HEK293 (cell line): ENCODE data around the gene KRT16.

Experiments used
- CTCF ChIA-PET: fragments of 350-600 bp; formaldehyde crosslinking; extraction: SDS; loops from one replicate; lab custom pipeline; 2021; ENCODE audit warnings: antibody characterized with exemption; lab: Yijun Ruan, JAX
- POLR2A ChIA-PET: fragments of 300-600 bp; formaldehyde crosslinking; extraction: SDS; loops from one replicate; lab custom pipeline; 2020; ENCODE audit warnings: antibody characterized with exemption, inconsistent platforms; lab: Yijun Ruan, JAX
- H3K27ac ChIP-seq: fragments of 200-500 bp; sonication (Bioruptor generic); 2 replicates; pipeline ENCODE4 v1.5.1; 2014; ENCODE audit warnings: low read depth, low read length, control low read depth, inconsistent platforms; ENCODE audit errors: extremely low read depth
- H3K36me3 ChIP-seq, 2 experiments: fragments of 200-500 bp in 1 of 2; sonication (Bioruptor generic) in 1 of 2; 1 replicate in 1 of 2; 2 replicates in 1 of 2; pipeline ENCODE4 v1.5.1; 2014 to 2017; ENCODE audit warnings: inconsistent platforms in 2 of 2, low read length in 2 of 2; ENCODE audit not compliant: control insufficient read depth in 2 of 2, insufficient read depth in 1 of 2
- H3K4me1 ChIP-seq: fragments of 200-500 bp; sonication (Bioruptor generic); 2 replicates; pipeline ENCODE4 v1.5.1; 2014; ENCODE audit warnings: mild to moderate bottlenecking, low read length, inconsistent platforms; ENCODE audit not compliant: control insufficient read depth, insufficient read depth
- H3K4me3 ChIP-seq: 2 replicates; pipeline ENCODE4 v1.5.1; 2011; ENCODE audit warnings: low read depth, mild to moderate bottlenecking, control low read depth, low read length, moderate library complexity
- H3K9me3 ChIP-seq: fragments of 200-500 bp; sonication (Bioruptor generic); 2 replicates; pipeline ENCODE4 v1.5.1; 2014; ENCODE audit warnings: low read depth, low read length, inconsistent platforms; ENCODE audit not compliant: control insufficient read depth, insufficient read depth
- AEBP2 ChIP-seq: fragments of 450-650 bp; formaldehyde crosslinking; IDR thresholded peaks from 2 replicates; pipeline ENCODE4 v1.5.1; 2016; ENCODE audit warnings: missing biosample characterization, missing genetic modification characterization, borderline replicate concordance
- EGR2 ChIP-seq: fragments of 450-650 bp; formaldehyde crosslinking; IDR thresholded peaks from 2 replicates; pipeline ENCODE4 v1.5.1; 2016; ENCODE audit warnings: low read depth, missing biosample characterization, missing genetic modification characterization
- GLIS2 ChIP-seq: fragments of 450-650 bp; formaldehyde crosslinking; IDR thresholded peaks from 2 replicates; pipeline ENCODE4 v1.5.1; 2016; ENCODE audit warnings: missing biosample characterization, missing genetic modification characterization
- KLF1 ChIP-seq: fragments of 450-650 bp; formaldehyde crosslinking; IDR thresholded peaks from 2 replicates; pipeline ENCODE4 v1.5.1; 2016; ENCODE audit warnings: missing biosample characterization, missing genetic modification characterization
- KLF17 ChIP-seq: fragments of 450-650 bp; formaldehyde crosslinking; IDR thresholded peaks from 2 replicates; pipeline ENCODE4 v1.5.1; 2016; ENCODE audit warnings: missing biosample characterization, missing genetic modification characterization
- PRDM4 ChIP-seq: fragments of 450-650 bp; formaldehyde crosslinking; IDR thresholded peaks from 2 replicates; pipeline ENCODE4 v1.5.1; 2017; ENCODE audit warnings: missing biosample characterization, missing genetic modification characterization
- ZBTB11 ChIP-seq: fragments of 450-650 bp; formaldehyde crosslinking; conservative IDR thresholded peaks from 2 replicates; pipeline ENCODE4 v1.5.1; 2016; ENCODE audit warnings: low read depth, missing biosample characterization, missing genetic modification characterization
- ZBTB17 ChIP-seq: fragments of 450-650 bp; formaldehyde crosslinking; IDR thresholded peaks from 2 replicates; pipeline ENCODE4 v1.5.1; 2016; ENCODE audit warnings: missing biosample characterization, missing genetic modification characterization
- ZBTB20 ChIP-seq: fragments of 450-650 bp; formaldehyde crosslinking; IDR thresholded peaks from 2 replicates; pipeline ENCODE4 v1.5.1; 2016; ENCODE audit warnings: missing biosample characterization, missing genetic modification characterization
- ZBTB48 ChIP-seq: fragments of 450-650 bp; formaldehyde crosslinking; IDR thresholded peaks from 2 replicates; pipeline ENCODE4 v1.5.1; 2016; ENCODE audit warnings: missing biosample characterization, missing genetic modification characterization
- ZFHX2 ChIP-seq: fragments of 450-650 bp; formaldehyde crosslinking; conservative IDR thresholded peaks from 2 replicates; pipeline ENCODE4 v1.5.1; 2016; ENCODE audit warnings: missing biosample characterization, missing genetic modification characterization
- ZNF138 ChIP-seq: fragments of 450-650 bp; formaldehyde crosslinking; IDR thresholded peaks from 2 replicates; pipeline ENCODE4 v1.5.1; 2016; ENCODE audit warnings: missing biosample characterization, missing genetic modification characterization, borderline replicate concordance
- ZNF24 ChIP-seq: fragments of 450-650 bp; formaldehyde crosslinking; IDR thresholded peaks from 2 replicates; pipeline ENCODE4 v1.5.1; 2016; ENCODE audit warnings: missing biosample characterization, missing genetic modification characterization
- ZNF501 ChIP-seq: fragments of 450-650 bp; formaldehyde crosslinking; IDR thresholded peaks from 2 replicates; pipeline ENCODE4 v1.5.1; 2016; ENCODE audit warnings: missing biosample characterization, missing genetic modification characterization
- ZNF600 ChIP-seq: fragments of 450-650 bp; formaldehyde crosslinking; IDR thresholded peaks from 2 replicates; pipeline ENCODE4 v1.5.1; 2016; ENCODE audit warnings: missing biosample characterization, missing genetic modification characterization
- ZNF624 ChIP-seq: fragments of 450-650 bp; formaldehyde crosslinking; IDR thresholded peaks from 2 replicates; pipeline ENCODE4 v1.5.1; 2017; ENCODE audit warnings: missing biosample characterization, missing genetic modification characterization
- ZNF701 ChIP-seq: fragments of 450-650 bp; formaldehyde crosslinking; IDR thresholded peaks from 2 replicates; pipeline ENCODE4 v1.5.1; 2016; ENCODE audit warnings: missing biosample characterization, missing genetic modification characterization
- TF ChIP-seq, protein P1 (sequence below): fragments of 450-650 bp; formaldehyde crosslinking; IDR thresholded peaks from 2 replicates; pipeline ENCODE4 v1.5.1; 2016; ENCODE audit warnings: missing biosample characterization, missing genetic modification characterization
- TF ChIP-seq, protein P2 (sequence below): fragments of 450-650 bp; formaldehyde crosslinking; IDR thresholded peaks from 2 replicates; pipeline ENCODE4 v1.5.1; 2017; ENCODE audit warnings: missing biosample characterization, missing genetic modification characterization

The KRT16 gene

DNA sequence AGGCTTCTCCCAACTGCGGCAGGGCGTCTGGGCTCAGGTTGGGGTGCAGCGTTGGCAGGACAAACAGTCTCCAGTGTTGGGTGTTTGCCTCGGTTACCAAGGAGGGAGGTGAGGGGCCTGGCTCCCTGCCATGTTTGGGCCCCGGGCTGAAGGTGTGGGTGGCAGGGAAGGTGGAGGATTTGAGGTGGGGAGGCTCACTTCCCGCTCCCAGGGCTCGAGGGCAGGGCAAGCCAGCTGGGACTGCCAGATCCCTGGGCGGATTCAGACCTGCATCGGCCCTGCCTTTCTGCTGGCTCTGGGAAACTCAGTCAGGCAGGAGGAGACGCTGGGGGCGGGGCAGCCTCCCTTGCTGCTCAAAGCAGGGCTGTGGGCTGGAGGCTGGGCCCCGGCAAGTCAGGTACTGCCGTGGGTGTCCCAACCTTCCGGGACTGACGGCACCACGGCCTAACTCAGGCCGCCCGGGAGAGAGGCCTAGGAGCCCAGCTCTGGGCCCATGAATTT, 43.1 kb upstream of the KRT16 start:
- H3K27ac ChIP-seq, result no peak overlapping the region
- CTCF ChIA-PET, result interaction anchor here (0.6 to 15.7 kb wide), 3 partner anchors 10 to 102 kb away, joined by 3 to 567 read pairs (median 416); no protein-coding TSS in a partner anchor

More for the DNA sequence above, 43.1 kb upstream of the KRT16 start:
- H3K4me3 ChIP-seq, result no peak overlapping the region
- H3K36me3 ChIP-seq, result no peaks in the 10 kb centered on the region
- H3K9me3 ChIP-seq, result no peaks in the 10 kb centered on the region
- H3K4me1 ChIP-seq, result no peaks in the 10 kb centered on the region; the same call in 1 of the 2 replicates
- 0 out of 2 replicates have a peak, but pooled peaks have one; percentile 24 for TF ChIP-seq ZBTB20 (tag by site-specific recombination)
- peak; percentile 97 for TF ChIP-seq KLF1 (tag by site-specific recombination)
- TF ChIP-seq KLF17 (tag by site-specific recombination), result peak; percentile 80
- TF ChIP-seq, protein P1, sequence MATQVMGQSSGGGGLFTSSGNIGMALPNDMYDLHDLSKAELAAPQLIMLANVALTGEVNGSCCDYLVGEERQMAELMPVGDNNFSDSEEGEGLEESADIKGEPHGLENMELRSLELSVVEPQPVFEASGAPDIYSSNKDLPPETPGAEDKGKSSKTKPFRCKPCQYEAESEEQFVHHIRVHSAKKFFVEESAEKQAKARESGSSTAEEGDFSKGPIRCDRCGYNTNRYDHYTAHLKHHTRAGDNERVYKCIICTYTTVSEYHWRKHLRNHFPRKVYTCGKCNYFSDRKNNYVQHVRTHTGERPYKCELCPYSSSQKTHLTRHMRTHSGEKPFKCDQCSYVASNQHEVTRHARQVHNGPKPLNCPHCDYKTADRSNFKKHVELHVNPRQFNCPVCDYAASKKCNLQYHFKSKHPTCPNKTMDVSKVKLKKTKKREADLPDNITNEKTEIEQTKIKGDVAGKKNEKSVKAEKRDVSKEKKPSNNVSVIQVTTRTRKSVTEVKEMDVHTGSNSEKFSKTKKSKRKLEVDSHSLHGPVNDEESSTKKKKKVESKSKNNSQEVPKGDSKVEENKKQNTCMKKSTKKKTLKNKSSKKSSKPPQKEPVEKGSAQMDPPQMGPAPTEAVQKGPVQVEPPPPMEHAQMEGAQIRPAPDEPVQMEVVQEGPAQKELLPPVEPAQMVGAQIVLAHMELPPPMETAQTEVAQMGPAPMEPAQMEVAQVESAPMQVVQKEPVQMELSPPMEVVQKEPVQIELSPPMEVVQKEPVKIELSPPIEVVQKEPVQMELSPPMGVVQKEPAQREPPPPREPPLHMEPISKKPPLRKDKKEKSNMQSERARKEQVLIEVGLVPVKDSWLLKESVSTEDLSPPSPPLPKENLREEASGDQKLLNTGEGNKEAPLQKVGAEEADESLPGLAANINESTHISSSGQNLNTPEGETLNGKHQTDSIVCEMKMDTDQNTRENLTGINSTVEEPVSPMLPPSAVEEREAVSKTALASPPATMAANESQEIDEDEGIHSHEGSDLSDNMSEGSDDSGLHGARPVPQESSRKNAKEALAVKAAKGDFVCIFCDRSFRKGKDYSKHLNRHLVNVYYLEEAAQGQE (tag by site-specific recombination), result no peak
- peak; percentile 90 for TF ChIP-seq EGR2 (tag by site-specific recombination)
- TF ChIP-seq ZBTB48 (tag by site-specific recombination), result peak; percentile 82
- peak; percentile 38; the same call in 1 of the 2 replicates for TF ChIP-seq ZNF600
- TF ChIP-seq, protein P2, sequence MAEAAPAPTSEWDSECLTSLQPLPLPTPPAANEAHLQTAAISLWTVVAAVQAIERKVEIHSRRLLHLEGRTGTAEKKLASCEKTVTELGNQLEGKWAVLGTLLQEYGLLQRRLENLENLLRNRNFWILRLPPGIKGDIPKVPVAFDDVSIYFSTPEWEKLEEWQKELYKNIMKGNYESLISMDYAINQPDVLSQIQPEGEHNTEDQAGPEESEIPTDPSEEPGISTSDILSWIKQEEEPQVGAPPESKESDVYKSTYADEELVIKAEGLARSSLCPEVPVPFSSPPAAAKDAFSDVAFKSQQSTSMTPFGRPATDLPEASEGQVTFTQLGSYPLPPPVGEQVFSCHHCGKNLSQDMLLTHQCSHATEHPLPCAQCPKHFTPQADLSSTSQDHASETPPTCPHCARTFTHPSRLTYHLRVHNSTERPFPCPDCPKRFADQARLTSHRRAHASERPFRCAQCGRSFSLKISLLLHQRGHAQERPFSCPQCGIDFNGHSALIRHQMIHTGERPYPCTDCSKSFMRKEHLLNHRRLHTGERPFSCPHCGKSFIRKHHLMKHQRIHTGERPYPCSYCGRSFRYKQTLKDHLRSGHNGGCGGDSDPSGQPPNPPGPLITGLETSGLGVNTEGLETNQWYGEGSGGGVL (tag by site-specific recombination), result peak; percentile 24; the same call in 1 of the 2 replicates
- TF ChIP-seq ZNF24 (tag by site-specific recombination), result no peak
- TF ChIP-seq GLIS2 (tag by site-specific recombination), result no peak
- TF ChIP-seq ZNF501 (tag by site-specific recombination), result no peak
- TF ChIP-seq ZBTB11 (tag by site-specific recombination), result no peak
- peak; percentile 28; the same call in 1 of the 2 replicates for TF ChIP-seq ZBTB17 (tag by site-specific recombination)
- TF ChIP-seq ZNF138 (tag by site-specific recombination), result no peak
- no peak for TF ChIP-seq PRDM4 (tag by site-specific recombination)
- TF ChIP-seq ZFHX2 (tag by site-specific recombination), result peak; percentile 95
- no peak for TF ChIP-seq AEBP2 (tag by site-specific recombination)
- TF ChIP-seq ZNF701 (tag by site-specific recombination), result no peak
- no peak for TF ChIP-seq ZNF624 (tag by site-specific recombination)
- POLR2A ChIA-PET, result no interaction called here
